H1 (cell line): Measurements from ENCODE around the gene PAGE4. TPM values are rescaled to one million over a fixed set of nuclear protein-coding genes. Genes with fewer than 3 reads are reported as not detected.

Source experiments
- BRCA1 ChIP-seq: IDR thresholded peaks from 2 replicates; pipeline ENCODE4 v1.6.1; 2012; ENCODE audit warnings: low read depth, low read length, improper control_type of control experiment
- CTCF ChIP-seq, 3 experiments: IDR thresholded peaks; 1 replicate in 2 of 3; 2 replicates in 1 of 3; pipeline versions ENCODE4 v1.5.1 to v1.6.1; 2011; ENCODE audit warnings: low read length in 3 of 3, mild to moderate bottlenecking in 3 of 3, inconsistent platforms in 2 of 3, low read depth in 1 of 3, moderate library complexity in 1 of 3; ENCODE audit not compliant: insufficient read depth in 1 of 3; ENCODE audit errors: control extremely low read depth in 1 of 3
- GABPA ChIP-seq: IDR thresholded peaks from 2 replicates; pipeline ENCODE4 v1.6.1; 2011; ENCODE audit warnings: mild to moderate bottlenecking, low read length, moderate library complexity, borderline replicate concordance; ENCODE audit not compliant: insufficient read depth
- POU5F1 ChIP-seq: IDR thresholded peaks from 2 replicates; pipeline ENCODE4 v1.6.1; 2011; ENCODE audit warnings: low read depth, mild to moderate bottlenecking, low read length, moderate library complexity
- RXRA ChIP-seq: IDR thresholded peaks from 2 replicates; pipeline ENCODE4 v1.6.1; 2011; ENCODE audit warnings: low read depth, mild to moderate bottlenecking, low read length, moderate library complexity; ENCODE audit not compliant: insufficient read depth
- TEAD4 ChIP-seq: IDR thresholded peaks from 2 replicates; pipeline ENCODE4 v1.6.1; 2012; ENCODE audit warnings: low read depth, low read length, inconsistent platforms, mixed read lengths
- ZNF274 ChIP-seq: IDR thresholded peaks from 2 replicates; pipeline ENCODE4 v1.7.0; 2012; ENCODE audit warnings: low read length, borderline replicate concordance; ENCODE audit errors: extremely low read depth
- polyA plus RNA-seq, 7 experiments: library from polyadenylated mRNA; depleted of rRNA in 3 of 7; stranded (reverse) in 5 of 7; unstranded in 2 of 7; fragments of >200 nt in 5 of 7; fragments of 200-250 nt in 2 of 7; gene quantifications; 1 replicate in 5 of 7; 2 replicates in 1 of 7; 4 replicates in 1 of 7; pipeline versions ENCODE4 v1.2.1 to v1.2.3, GENCODE V29; 2011 to 2013; ENCODE audit warnings: missing spikeins in 2 of 7, mixed read lengths in 2 of 7
- total RNA-seq: library from RNA; stranded (reverse); fragmentation: NEBNext Ultra II Directional; extraction: Animal tissue kit (Norgen Biotek cat#: 25700); gene quantifications from 2 replicates; pipeline ENCODE4 v1.2.1, GENCODE V29; 2021

PAGE4 gene
- total and polyA plus RNA-seq, 2 of the 8 experiments (the other 6 are each of a cell fraction or from before 2014, with no cell fraction given) = 0.53 TPM; not detected in 1

GRCh38 chrX:49845701-49846403 is 16.7 kb downstream of the PAGE4 start (continued):
- TF ChIP-seq CTCF (IDR thresholded peaks at IDR 0.05; ENCODE audit: control extremely low read depth in 1 of 3, insufficient read depth in 1 of 3, low read depth in 1 of 3, low read length in 3 of 3) = no peak
- no peak for TF ChIP-seq POU5F1
- no peak for TF ChIP-seq TEAD4
- no peak for TF ChIP-seq BRCA1
- TF ChIP-seq RXRA = no peak
- no peak for TF ChIP-seq ZNF274
- TF ChIP-seq GABPA = no peak
